IPS-NIHi11 (cell line): Measurements from ENCODE around the gene SH3D21.

Experiments
- DNase-seq: peaks from one replicate; pipeline ENCODE4 v3.0.0; 2012; ENCODE audit warnings: mixed read lengths, low spot score

SH3D21 gene

GRCh38 chr1:36303650-36304360 lies 2.4 kb upstream of the SH3D21 start:
- no peak for DNase-seq

GRCh38 chr1:36304521-36304920 lies 1.6 kb upstream of the SH3D21 start:
- DNase-seq: no peak

GRCh38 chr1:36304970-36305914 lies 926 bp upstream of the SH3D21 start:
- no peak for DNase-seq

DNA sequence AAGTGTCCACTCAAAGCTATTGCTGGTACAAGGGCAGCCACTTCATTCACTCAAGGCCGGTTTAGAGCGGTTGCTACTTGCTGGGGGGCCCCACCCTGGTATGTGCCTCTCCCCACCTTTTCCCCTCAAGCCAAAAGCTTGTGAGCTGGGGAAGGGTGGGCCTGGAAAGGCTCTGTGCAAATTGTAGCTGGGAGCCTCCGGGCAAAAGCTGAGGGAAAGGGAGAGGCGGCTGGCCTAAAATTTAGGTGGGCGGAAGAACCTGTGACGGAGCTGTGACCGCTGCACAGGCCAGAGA lies 306 bp upstream of the SH3D21 start:
- DNase-seq: no peak

- DNase-seq: peak; percentile 99
Measured at GRCh38 chr1:36306902-36307456, 811 bp downstream of the SH3D21 start.

GRCh38 chr1:36307601-36308330 lies 1.6 kb downstream of the SH3D21 start:
- no peak for DNase-seq

- no peak for DNase-seq
Measured at GRCh38 chr1:36309397-36309796, 3.2 kb downstream of the SH3D21 start.

- no peak for DNase-seq
Measured at GRCh38 chr1:36320291-36320761, 14.2 kb downstream of the SH3D21 start.

DNA sequence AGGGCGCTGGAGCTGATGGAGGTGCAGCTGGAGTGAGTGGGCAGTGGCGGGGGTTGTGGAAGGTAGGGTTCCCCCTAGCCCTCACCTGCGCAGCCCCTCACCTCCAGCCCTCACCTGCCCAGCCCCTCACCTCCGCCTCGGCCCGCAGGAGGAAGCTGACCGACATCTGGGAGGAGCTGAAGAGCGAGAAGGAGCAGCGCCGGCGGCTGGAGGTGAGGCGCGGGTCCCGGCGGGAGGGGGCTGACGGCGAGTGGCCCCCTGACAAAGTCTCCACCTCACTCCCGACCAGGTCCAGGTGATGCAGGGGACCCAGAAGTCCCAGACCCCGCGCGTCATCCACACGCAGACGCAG lies 14.6 kb downstream of the SH3D21 start:
- DNase-seq: peak; percentile 49

GRCh38 chr1:36321119-36321951 lies 15.2 kb downstream of the SH3D21 start:
- peak; percentile 82 for DNase-seq

- DNase-seq: no peak
Measured at GRCh38 chr1:36322041-36322785, 16.0 kb downstream of the SH3D21 start.

DNA sequence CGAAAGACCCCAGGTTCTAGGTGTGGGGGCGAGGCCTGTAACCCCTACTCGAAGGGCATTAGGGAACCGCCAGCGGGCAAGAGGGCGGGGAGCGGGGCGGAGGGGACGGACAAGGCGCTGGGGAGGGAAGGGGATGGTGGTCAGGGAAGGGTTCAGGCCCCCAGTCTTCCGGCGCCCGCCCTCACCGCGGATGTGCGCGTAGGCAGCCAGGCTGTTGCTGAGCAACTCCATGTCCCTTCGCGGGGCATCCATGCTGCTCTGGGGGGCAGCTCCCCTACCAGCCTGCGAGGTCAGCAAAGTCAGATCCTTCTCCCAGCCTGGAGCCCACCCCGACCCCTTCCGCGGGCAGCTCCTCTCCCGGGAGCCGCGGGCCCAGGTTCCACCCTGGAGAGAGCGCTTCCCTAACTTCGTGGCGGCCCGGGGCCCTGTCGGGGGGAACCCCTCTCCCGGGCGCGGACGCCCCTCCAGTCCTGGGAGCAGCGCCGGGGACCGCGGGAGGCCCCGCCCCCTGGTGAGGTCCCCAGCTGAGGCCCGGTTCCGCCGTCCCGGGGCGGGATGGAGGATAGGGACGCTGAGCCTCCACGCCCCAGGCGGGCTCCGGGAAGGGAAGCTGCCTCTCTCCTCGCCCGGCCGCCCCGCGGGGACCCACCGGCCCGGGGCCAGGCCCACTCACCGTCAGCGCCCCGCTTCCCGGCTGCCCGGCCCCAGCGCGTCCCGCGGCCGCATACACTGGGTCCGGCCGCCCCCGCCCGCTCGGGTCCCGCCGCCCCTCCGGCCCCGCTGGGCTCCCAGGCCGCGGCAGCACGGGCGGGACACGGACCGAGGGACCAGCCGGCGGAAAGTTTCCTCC lies 16.8 kb downstream of the SH3D21 start:
- peak; percentile 49 for DNase-seq

- peak; percentile 88 for DNase-seq
Measured at GRCh38 chr1:36323636-36324352, 17.6 kb downstream of the SH3D21 start, which contains the start of gene EVA1B. Gene EVA1B (minus strand): TSS chr1:36323645. CDS start chr1:36323037, 608 bp downstream.

- DNase-seq: no peak
Measured at GRCh38 chr1:36324353-36324703, 18.2 kb downstream of the SH3D21 start.

DNA sequence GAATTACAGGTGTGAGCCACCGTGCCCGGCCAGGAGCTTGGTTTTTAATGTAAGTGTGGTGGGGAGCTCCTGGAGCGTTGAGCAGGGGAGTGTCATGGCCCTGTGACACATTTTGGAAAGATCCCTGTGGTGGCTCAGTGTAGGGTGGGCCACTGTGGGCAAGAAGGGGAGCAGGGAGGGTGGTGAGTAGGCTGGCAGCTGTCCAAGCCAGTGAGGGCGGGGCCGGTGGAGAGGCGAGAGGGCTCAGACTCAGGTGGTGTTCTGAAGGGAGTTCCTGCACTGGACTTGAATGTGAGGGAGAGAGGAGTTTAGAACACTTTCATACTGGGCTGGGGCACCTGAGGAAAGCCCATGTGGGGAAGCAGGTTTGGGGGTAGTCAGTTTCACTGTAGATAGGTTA lies 20.3 kb downstream of the SH3D21 start:
- DNase-seq: no peak

GRCh38 chr1:36327421-36328087 lies 21.4 kb downstream of the SH3D21 start:
- no peak for DNase-seq

GRCh38 chr1:36328088-36328480 lies 21.9 kb downstream of the SH3D21 start:
- DNase-seq: no peak

DNA sequence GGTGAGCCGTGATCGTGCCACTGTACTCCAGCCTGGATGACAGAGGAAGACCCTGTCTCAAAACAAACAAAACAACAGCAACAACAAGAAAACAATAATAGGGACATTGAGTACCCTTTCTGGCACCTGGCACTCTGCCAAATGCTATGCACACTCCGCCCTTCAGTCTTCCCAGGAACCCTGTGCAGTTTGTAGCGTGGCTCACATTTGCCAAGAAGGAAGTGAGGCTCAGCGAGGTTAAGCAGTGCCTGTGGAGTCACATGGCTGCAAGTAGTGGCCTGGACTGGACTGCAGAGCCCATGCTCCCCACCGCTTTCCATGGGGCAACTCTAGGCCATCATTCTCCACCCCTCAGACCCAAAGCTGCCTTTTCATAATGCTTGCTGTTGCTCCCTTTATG lies 22.5 kb downstream of the SH3D21 start:
- no peak for DNase-seq

GRCh38 chr1:36329817-36330216 lies 23.6 kb downstream of the SH3D21 start:
- no peak for DNase-seq
